Stimulated activated CD4-positive, alpha-beta T cell treated with anti-CD3 and anti-CD28 coated beads, Interleukin-1b, Interleukin-23, amount 100 ng/mL, for 4 hours (primary cell): ENCODE measurements around the gene SESTD1.
"Not testable (repeated sequence)": the region's sequence is repeated elsewhere in the genome, so short reads cannot be mapped to it uniquely, and the experiment has no call there.

ENCODE experiments used
- DNase-seq, 2 donors: peaks; one replicate each; pipeline ENCODE4 v3.0.0-alpha.2; 2020; ENCODE audit warnings: low read depth in 2 of 2

SESTD1 gene

DNA sequence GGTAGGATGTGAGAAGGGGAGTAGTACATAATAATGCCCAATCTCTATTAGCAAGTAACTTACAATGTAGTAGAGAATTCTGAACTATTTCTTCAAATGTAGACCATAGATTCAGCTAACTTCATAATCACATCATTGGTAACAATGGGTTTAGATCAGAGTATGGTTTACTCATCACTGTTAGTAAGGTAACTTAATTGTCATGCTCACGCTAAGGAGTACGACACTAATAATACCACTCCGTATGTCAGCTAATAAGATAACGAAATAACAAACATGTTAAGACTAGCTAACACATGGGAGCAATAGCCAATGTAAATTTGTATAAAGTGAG is 158.3 kb downstream of the SESTD1 start:
- DNase-seq, result no peak

DNA sequence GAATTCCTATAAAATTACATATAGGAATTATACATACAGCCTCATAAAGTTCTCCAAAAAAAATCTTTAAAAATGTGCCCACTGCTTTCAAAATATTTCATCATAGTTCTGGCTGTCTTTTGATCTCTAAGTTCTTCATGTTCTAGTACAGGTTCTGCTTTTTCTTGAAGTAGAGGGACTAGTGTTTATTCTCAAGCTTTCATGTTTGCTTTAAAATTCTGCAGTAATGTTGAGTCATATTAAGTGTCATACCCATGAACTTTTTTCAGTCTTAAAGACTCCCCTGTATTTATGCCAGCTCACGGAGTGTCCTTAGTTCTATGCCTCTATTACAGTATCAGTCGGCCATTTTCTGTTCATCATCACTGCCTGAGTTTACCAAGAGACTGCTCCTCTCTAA is 159.9 kb downstream of the SESTD1 start:
- no peak for DNase-seq

DNA sequence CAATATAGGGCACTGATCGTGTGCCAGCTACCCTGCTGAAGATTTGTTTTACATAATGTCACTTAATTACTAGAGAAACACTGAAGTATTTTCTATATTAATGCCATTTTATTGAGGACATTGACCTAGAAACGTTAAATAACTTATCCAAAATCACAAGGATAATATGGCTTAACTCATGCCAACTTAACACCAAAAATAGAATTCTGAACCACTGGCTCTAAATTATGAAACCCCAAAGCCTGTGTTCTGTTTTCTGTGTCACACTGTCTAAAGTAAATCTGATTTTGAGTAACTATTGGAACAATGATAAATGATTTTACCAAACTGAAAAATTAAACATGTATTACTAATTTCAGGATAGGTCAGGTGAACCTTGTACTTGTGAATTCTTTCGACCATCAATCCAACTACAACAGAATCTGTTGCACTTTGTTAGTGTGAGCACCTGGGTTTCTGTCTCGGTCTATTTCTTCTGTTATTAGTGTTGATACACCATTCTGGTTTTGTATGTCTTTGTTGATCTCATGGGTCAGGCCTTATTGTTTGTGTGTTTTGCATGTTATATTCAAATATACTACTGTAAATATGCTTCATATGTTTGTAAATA is 166.4 kb downstream of the SESTD1 start:
- DNase-seq, result no peak

DNA sequence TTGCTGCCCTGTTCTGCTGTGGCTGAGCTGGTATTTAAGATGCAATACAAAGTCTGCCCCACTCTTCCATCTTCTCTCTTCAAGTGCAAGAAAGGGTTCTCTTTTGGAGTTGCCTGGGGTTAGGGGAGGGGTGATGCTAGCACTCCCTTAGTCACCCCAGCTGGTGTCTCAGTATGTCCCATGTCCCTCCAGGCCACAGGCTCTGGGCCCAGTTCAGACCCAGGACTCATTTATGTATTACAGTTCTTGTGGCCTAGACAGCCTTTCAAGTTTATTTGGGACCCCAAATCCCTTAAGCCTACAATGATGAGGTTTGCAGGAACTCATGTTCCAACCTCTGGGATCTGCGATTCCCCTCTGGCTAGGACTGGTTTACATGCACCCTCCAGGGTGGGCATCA is 167.5 kb downstream of the SESTD1 start:
- DNase-seq, result no peak

- DNase-seq, result peak in 1 of 2 donors; percentile 6
Observed at GRCh38 chr2:179096090-179096489, 168.5 kb downstream of the SESTD1 start.

- DNase-seq, result not testable (repeated sequence)
Observed at GRCh38 chr2:179092912-179093311, 171.7 kb downstream of the SESTD1 start.

DNA sequence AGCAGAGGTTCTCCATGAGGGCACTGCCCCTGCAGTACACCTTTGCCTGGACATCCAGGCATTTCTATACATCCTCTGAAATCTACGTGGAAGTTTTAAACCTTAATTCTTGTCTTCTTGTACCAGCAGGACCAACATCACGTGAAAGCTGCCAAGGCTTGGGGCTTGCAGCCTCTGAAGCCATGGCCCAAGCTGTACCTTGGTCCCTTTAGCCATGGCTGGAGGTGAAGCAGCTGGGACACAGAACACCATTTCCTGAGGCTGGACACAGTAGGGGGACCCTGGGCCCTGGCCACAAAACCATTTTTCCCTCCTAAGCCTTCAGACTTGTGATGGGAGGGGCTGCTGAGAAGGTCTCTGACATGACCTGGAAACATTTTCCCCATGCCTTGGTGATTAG is 181.9 kb downstream of the SESTD1 start:
- no peak for DNase-seq

GRCh38 chr2:179081954-179082353 is 182.7 kb downstream of the SESTD1 start:
- DNase-seq, result no peak

DNA sequence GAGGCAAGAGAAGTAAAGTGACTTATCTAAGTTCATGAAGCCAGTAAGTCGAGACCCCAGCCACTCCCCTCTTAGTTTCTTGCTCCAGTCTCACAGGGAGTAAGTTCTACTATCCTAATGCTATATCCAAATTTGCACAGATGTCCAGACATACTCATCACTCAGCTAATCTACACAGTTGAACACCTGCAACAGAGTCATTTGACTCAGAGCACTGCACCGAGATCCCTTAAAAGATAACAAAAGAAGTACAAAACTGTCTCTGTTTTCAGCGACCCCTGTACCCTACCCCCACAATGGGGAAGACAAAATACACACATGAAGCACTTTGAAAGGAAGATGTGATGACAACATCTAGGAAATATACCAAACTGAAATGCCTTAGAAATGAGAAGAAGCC is 192.1 kb downstream of the SESTD1 start:
- no peak for DNase-seq

GRCh38 chr2:179071810-179072355 is 192.7 kb downstream of the SESTD1 start:
- no peak for DNase-seq

DNA sequence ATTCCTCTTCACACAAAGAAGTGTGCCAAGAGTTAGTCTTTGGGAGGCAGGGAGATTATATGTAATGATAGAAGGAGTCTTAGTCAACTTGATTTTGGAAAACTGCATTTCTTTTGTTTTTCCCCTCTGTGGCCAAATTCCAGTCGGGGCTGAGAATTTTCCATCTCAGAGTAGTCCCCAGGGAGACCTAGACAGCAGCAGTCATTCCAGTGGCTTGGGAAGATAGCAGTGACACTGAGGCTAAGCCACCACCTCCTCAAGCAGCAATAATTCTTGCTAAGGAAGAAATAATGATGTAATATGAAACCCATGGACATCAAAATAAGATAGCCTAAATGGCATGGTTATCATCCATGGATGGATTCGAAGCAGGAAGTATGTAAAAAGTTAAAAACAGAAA is 193.7 kb downstream of the SESTD1 start:
- no peak for DNase-seq

DNA sequence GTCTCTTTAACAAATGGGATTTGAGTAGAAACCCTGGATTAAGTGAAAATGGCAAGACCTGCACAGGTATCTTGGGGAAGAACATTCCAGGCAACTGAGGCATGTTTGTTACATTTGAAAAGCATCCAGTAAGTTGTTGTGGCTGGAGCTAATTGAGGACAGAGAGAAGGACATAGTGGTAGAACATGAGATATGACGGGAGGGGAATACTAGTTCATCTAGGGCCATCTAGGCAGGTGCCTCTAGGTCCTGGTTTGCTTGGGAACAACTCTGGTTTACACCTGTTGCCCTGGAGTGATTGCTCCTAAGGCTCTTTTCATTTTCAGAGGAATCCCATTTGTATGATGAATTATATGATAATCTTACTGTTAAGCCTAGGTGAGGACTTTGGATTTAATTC is 194.9 kb downstream of the SESTD1 start:
- no peak for DNase-seq

- no peak for DNase-seq
Observed at GRCh38 chr2:179068991-179069643, 195.5 kb downstream of the SESTD1 start.

DNA sequence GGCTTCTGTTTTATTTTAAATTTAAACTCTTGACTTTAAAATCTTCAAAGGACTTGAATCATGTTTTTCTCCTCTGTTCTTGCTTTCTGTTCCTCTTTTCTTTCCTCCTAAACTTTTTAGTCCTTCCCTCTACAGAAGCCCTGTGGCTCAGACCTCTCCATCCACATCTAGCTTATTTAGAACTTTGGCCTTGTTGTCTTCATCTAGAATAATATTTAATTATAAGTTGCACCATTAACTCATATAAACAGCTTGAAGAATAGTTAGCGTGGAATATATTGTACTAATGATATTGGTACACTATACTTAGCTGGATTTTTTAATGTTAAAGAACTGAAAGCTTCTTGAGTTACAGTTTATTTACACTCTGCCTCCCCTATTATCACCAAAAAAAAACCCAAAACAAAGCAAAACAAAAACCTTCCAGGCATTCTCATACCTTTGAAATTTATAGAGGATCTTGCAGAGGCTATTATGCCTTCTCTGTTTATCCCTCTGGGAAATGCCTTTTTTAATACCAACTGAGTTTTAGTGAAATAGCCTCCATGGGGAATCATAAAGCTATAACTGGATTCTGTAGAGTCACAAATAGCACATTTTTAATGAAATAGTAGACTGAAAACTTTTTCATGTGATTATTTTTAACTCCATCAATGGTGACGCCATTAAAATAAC is 205.5 kb downstream of the SESTD1 start:
- no peak for DNase-seq

- DNase-seq, result no peak
Observed at GRCh38 chr2:179057737-179058136, 206.9 kb downstream of the SESTD1 start.

- DNase-seq, result not testable (repeated sequence)
Observed at GRCh38 chr2:179053568-179053967, 211.1 kb downstream of the SESTD1 start.
